Fibroblast of the conjunctiva (primary cell): Measurements from ENCODE around the gene VWC2L.
A peak's percentile ranks its signal among the peaks of the same experiment; 100 is the strongest.

ENCODE experiments used
- DNase-seq: peaks from one replicate; pipeline ENCODE4 v3.0.0-alpha.2; 2010; ENCODE audit warnings: low read depth

VWC2L gene

GRCh38 chr2:214469728-214470127, 58.9 kb downstream of the VWC2L start:
- no peak for DNase-seq

- DNase-seq = no peak
Observed at GRCh38 chr2:214471382-214471781, 60.5 kb downstream of the VWC2L start.

GRCh38 chr2:214471990-214472389, 61.1 kb downstream of the VWC2L start:
- DNase-seq = no peak

DNA sequence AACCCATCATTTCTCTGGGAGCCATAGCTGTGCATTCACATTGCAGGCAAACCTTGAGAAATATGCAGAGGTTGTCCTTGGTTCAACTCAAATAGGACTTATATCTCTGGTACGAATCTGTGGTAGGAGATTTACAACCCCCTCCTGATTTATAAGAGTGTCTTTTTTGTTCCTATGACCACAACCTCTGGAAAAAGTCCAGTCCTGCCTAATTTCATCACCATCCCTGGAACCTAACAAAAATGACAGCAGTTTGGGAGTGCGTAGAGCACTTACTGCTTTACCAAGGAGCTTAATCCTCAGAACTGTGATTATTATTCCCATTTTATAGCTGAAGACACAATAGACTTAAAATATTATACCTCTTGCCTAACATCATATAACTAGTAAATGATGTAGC, 66.5 kb downstream of the VWC2L start:
- DNase-seq = no peak

- DNase-seq = peak; percentile 10
Observed at GRCh38 chr2:214481204-214481603, 70.3 kb downstream of the VWC2L start.

- DNase-seq = no peak
Observed at GRCh38 chr2:214482728-214483127, 71.9 kb downstream of the VWC2L start.

DNA sequence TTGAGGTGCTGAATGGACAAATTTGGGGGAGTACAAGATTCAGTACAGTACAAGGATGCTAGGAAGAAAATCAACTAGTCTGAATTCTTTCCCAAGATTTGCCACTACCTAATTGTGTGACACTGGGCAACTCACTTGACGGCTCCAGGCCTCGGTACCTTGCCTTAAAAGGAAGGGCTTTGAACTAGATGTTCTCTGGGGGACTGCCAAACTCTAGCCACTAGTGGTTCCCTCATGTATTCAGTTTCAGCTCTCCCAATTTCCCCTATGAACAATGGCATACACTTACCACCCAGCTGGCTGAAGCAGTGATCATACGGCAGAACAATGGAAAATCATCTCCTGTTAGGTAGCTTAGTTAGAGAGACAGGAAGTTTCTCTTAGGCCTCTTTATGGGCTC, 73.4 kb downstream of the VWC2L start:
- no peak for DNase-seq

DNA sequence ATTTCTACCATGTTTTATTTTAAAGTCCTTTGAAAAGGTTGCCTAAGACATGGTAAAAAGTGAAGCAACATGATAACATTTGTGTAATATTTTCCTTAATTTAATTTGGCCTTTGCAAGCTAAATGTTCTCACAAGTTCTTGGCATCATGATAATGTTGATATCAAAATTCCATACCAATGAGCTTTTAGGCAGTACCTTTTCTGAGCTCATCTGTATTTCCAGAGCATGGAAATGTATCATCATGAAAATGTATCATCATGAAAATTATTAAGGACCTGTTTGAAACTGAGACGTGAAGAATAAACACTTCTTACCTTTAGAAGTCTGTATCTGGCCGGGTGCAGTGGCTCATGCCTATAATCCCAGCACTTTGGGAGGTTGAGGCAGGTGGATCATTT, 73.8 kb downstream of the VWC2L start:
- DNase-seq = no peak

- DNase-seq = no peak
Observed at GRCh38 chr2:214489181-214489580, 78.3 kb downstream of the VWC2L start.

DNA sequence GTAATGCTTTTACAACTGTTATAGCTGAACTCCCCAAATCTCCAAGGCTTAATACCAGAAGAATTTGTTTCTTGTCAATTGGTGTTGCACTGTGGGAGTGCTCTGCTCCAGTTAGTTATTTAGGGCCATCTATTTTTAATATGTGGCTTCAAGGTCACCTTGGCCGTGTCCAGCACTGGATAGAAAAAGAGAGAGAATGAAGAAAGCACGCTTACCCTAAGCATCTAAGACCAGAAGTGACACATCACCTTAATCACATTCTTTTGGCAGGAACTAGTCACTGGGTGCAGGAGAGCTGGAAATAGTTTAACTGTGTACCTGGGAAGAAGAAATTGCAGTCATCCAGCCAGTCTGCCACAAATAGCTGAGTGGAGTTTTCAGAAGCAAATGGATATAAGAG, 78.8 kb downstream of the VWC2L start:
- DNase-seq = no peak

DNA sequence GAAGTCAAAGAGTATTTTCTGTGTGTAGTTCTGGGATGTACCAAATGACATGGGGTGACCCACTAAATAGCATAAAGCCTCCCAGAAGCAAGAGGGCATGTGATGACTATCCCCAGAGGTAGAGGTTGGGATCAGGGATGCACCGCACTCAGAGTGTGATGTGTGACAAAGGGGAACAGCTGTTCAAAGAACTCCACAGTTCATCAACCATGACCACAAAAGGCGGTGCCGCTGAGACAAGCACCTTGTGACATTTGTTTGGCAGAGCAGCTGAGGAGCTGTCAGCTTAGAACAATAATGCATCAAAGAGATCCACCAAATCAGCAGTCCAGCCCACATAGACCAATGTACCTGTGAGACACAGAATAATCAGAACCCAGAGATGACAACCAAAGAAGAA, 81.3 kb downstream of the VWC2L start:
- DNase-seq = no peak

- no peak for DNase-seq
Observed at GRCh38 chr2:214492608-214493007, 81.8 kb downstream of the VWC2L start.

GRCh38 chr2:214497489-214497888, 86.6 kb downstream of the VWC2L start:
- no peak for DNase-seq

GRCh38 chr2:214503568-214503967, 92.7 kb downstream of the VWC2L start:
- DNase-seq = no peak

- DNase-seq = no peak
Observed at GRCh38 chr2:214504599-214505376, 93.9 kb downstream of the VWC2L start.

GRCh38 chr2:214507032-214507431, 96.2 kb downstream of the VWC2L start:
- DNase-seq = no peak

DNA sequence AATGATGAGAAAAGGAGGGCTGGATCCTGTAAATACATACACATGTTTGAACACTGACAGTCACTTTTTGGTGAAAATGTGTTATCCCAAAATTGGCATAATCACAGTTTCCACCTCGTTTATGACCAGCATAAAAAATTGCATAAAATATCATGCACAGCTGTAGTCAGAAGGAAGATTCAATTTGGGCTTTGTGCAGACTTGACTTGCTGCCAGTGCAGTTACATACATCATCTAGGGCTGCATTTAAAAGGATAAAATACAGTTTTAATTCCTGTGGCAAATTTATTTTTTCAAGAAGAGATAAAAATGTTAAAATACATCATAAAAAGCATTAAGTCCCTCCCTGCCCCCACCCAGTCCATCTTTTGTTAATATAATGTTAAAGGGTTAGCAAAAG, 103.8 kb downstream of the VWC2L start:
- no peak for DNase-seq

GRCh38 chr2:214515111-214515510, 104.3 kb downstream of the VWC2L start:
- no peak for DNase-seq

DNA sequence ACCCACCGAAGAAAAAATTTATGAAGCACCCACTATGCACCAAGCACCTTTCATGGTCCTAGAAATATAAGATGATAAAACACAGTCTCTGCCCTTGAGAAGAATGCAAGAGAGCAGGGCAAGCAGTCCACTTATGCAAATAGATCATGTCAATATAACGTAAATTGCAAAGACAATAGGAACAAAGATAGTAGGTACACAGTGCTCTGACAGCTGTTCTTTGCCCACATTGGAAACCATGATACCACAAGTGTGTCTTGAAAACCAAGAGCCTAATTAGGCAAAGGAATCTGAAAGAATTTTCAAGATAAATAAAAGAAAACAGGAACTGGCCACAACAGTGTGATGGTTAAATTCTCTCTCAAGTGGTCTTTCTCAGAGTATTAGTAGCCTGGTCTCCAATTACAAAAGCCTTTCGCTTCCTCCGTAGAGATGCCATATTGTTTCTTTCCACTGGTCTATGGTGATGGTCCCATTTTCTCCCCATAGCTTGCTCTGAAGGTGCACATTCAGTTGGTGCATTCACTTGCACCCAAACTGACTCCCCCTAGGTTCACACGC, 108.5 kb downstream of the VWC2L start:
- no peak for DNase-seq

GRCh38 chr2:214529021-214529420, 118.2 kb downstream of the VWC2L start:
- DNase-seq = no peak

DNA sequence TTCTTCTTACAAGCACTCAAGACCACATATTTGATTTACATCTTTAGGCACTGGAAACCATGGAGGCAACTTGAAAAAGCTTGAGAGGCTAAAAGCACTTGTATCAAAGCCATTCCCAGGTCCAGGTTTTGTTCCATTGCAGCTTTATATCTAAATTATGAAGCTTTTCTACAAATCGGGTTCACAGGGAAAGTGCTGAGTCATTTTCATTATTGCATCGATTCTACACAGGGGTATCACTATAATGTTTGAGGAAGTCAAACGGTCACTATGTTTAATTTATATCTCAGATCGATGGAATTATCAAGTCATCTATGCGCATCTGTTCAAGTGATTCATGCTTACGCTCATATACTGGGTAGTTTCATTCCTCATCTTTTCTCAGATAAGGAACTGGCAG, 118.7 kb downstream of the VWC2L start:
- no peak for DNase-seq

DNA sequence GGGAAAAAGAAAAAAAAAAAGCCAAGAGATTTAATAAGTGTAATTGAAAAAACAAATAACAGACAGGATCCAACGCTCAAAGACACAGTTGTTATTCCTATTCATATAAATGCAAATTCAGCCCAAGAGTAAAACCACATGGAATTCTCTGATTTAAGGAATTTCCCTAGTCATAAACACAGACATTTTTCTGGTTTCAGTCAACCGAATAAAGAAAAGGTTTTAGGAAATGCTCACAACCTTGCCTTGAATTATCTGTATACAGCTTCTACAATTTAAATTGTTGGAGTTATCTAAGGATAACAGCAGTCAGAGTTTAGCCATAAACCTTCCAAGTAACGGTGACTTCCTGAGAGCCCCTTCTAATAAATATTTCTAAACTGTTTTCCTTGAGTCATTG, 122.7 kb downstream of the VWC2L start:
- DNase-seq = no peak

- DNase-seq = no peak
Observed at GRCh38 chr2:214536625-214537024, 125.8 kb downstream of the VWC2L start.

DNA sequence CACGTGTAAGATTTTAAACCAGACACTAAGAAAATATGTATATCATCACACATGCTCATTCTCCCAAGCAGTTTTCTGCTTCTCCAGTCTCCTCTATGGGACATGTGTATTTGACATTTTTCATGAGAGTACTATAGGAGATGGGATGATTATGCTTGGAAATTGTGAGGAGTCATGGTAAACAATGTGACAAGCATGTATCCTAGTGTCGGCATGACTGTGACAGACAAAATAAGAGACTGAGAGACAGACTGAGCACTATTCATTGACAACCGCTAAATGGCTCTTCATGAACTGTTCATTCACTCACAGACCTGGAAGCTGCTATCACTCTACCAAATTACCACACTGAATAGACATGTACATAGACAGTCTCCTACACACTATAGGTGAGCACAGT, 127.1 kb downstream of the VWC2L start:
- no peak for DNase-seq
